ENCODE results near the gene FBXW11. TPM values are rescaled to one million over a fixed set of nuclear protein-coding genes. Genes with fewer than 3 reads are reported as not detected.

The FBXW11 gene
- total RNA-seq, 1 experiment from 2014 or later: 52.0 TPM

DNA sequence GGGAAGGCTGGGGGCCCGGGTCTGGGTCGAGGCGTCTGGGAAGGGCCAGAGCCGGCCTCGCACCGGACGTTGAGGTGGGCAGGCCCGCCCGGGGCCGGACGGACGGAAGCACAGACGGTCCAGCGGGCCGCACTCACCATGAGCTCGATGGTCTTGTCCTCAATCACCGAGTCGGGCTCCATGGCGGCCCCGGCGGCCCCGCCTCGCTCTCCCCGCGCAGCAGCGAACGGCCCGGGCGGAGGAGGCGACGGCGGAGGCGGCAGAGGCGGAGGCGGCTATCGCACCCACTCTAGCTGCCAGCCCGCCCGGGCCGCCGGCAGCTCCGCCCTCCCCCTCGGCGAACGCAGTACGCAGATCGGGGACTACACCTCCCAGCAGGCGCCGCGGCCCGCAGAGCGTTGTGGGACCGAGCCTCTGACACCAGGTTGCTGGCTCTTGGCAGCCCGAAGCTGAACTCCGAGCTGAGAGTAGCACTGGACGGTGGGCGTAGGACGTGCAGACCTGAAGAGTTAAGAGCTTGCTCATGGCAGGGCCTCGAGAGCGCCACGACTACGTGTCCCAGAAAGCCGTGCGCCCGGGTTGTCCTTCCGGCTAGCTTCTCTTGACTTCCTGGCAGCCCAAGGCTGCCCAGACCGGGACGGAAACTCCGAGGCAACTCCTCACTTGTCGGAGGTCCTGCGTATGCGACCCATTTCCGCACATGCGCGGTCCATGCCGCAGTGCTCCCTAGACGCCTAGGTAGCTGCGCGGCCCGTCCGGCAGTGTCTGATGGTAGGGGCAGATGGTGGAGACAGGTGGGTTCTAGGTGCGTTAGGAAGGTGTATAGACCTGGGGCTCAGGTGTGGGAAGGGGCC lies at the start of gene FBXW11 (continued):
- TF ChIP-seq ELF1 (IDR thresholded peaks at IDR 0.05; ENCODE audit: borderline replicate concordance, low read depth) (no peak), JUND (IDR thresholded peaks at IDR 0.05) (no peak)
- TF ChIP-seq, protein P1, sequence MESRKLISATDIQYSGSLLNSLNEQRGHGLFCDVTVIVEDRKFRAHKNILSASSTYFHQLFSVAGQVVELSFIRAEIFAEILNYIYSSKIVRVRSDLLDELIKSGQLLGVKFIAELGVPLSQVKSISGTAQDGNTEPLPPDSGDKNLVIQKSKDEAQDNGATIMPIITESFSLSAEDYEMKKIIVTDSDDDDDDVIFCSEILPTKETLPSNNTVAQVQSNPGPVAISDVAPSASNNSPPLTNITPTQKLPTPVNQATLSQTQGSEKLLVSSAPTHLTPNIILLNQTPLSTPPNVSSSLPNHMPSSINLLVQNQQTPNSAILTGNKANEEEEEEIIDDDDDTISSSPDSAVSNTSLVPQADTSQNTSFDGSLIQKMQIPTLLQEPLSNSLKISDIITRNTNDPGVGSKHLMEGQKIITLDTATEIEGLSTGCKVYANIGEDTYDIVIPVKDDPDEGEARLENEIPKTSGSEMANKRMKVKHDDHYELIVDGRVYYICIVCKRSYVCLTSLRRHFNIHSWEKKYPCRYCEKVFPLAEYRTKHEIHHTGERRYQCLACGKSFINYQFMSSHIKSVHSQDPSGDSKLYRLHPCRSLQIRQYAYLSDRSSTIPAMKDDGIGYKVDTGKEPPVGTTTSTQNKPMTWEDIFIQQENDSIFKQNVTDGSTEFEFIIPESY (IDR thresholded peaks at IDR 0.05; ENCODE audit: extremely low read depth, insufficient replicate concordance, low read length): no peak

GRCh38 chr5:172055996-172056395 lies 49.6 kb upstream of the FBXW11 start:
- Histone ChIP-seq H3K9ac (ENCODE audit: low read length) (no peak overlapping the region), H3K27me3 (ENCODE audit: insufficient read depth, low read length) (no peaks in the 10 kb centered on the region), H3K36me3 (ENCODE audit: control insufficient read depth in 1 of 2, insufficient read depth in 2 of 2, low read length in 2 of 2) (peaks cover 0 to 6% of the 10 kb centered on the region in 2 experiments; a peak in 1 of 4 replicates), H3K9me3 (ENCODE audit: control insufficient read depth in 1 of 2, insufficient read depth in 1 of 2, low read depth in 1 of 2, low read length in 2 of 2) (no peaks in the 10 kb centered on the region), H3K27ac (ENCODE audit: low read depth, low read length) (no peak overlapping the region), H2AFZ (ENCODE audit: low read depth, low read length, poor library complexity, severe bottlenecking) (no peak overlapping the region), H3K79me2 (ENCODE audit: insufficient read depth, low read length) (no peaks in the 10 kb centered on the region), H3K4me3 (replicated peaks in 1 of 2; ENCODE audit: low read depth in 1 of 2, low read length in 2 of 2) (no peak overlapping the region), H4K20me1 (ENCODE audit: insufficient read depth) (no peaks in the 10 kb centered on the region), H3K4me2 (ENCODE audit: low read length) (no peak overlapping the region), H3K9me2 (ENCODE audit: insufficient read depth) (no peaks in the 10 kb centered on the region), H3K4me1 (ENCODE audit: control insufficient read depth in 1 of 2, insufficient read depth in 2 of 2, low read length in 2 of 2) (no peaks in the 10 kb centered on the region)
- ATAC-seq: no peak
- intact Hi-C loops (cut with micrococcal nuclease): no loop called here
- no TSS peak for BruUV-seq (replicated peaks)
- ChIA-PET RAD21 (ENCODE audit: low non-redundant PET in 1 of 2, low total read pairs in 2 of 2, uncharacterized antibody in 2 of 2, unreplicated experiment in 2 of 2) (no interaction called here), CTCF (interaction anchor here (0.9 to 1.0 kb wide), 2 partner anchors 14 to 143 kb away, joined by 3 read pairs; no protein-coding TSS in a partner anchor), POLR2A (no interaction called here)
- DNase-seq (ENCODE audit: low read depth, low spot score): no peak
- TF ChIP-seq EZH2 (IDR thresholded peaks at IDR 0.05) (no peak), ZNF274 (IDR thresholded peaks at IDR 0.05; ENCODE audit: low read depth, low read length) (no peak), ZFX (IDR thresholded peaks at IDR 0.05) (no peak), RAD21 (IDR thresholded peaks at IDR 0.05; ENCODE audit: low read depth) (no peak), CBX3 (IDR thresholded peaks at IDR 0.05; ENCODE audit: low read depth) (no peak), SIN3A (IDR thresholded peaks at IDR 0.05; ENCODE audit: low read depth) (no peak), EGR1 (IDR thresholded peaks at IDR 0.05; ENCODE audit: low read depth) (no peak), REST (IDR thresholded peaks at IDR 0.05; ENCODE audit: low read depth) (no peak), POLR2AphosphoS5 (IDR thresholded peaks at IDR 0.05; ENCODE audit: low read depth, low read length) (no peak), POLR2A (IDR thresholded peaks at IDR 0.05; ENCODE audit: borderline replicate concordance, extremely low read depth, insufficient read depth, insufficient read length) (no peak), TCF7L2 (IDR thresholded peaks at IDR 0.05; ENCODE audit: borderline replicate concordance, extremely low read depth, insufficient read depth, insufficient read length) (no peak), FOSL1 (IDR thresholded peaks at IDR 0.05; ENCODE audit: low read depth) (no peak), SP1 (IDR thresholded peaks at IDR 0.05; ENCODE audit: low read depth) (no peak), EZH2phosphoT487 (IDR thresholded peaks at IDR 0.05; ENCODE audit: borderline replicate concordance) (no peak)
- TF ChIP-seq, protein P2, sequence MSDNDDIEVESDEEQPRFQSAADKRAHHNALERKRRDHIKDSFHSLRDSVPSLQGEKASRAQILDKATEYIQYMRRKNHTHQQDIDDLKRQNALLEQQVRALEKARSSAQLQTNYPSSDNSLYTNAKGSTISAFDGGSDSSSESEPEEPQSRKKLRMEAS (IDR thresholded peaks at IDR 0.05): no peak
- TF ChIP-seq, protein P1 (IDR thresholded peaks at IDR 0.05; ENCODE audit: extremely low read depth, insufficient replicate concordance, low read length): no peak
